ENCODE measurements around the gene KCNG4.

DNA sequence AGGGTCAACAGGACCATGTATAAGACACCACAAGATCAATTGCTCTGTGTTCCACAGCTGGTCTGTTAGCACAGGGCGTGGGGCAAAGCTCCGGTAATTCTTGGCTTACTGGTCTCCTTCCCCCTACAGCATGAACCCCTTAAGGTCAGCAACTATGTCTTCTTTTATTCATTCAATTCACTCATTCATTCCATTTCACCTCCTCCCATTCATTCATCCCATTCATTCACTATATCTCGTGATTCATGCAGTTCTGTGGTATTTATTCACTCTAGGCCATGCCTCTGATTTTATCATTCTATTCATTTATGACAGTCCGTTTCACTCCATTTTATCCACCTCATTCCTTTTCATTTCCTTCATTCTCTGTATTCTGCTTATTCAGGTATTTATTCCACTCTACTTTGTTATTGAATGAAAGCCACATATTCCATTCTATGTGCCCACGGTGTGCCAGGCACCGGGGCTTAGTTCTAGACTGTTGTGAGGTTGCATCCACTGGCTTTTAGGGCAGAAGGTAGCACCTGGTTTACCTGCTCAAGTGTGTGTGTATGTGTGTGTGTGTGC, 35.9 kb upstream of the KCNG4 start:
- TF ChIP-seq POLR2AphosphoS5 (IDR thresholded peaks at IDR 0.05) (no peak), POLR2A (IDR thresholded peaks at IDR 0.05) (no peak)
- TF ChIP-seq, protein P1, sequence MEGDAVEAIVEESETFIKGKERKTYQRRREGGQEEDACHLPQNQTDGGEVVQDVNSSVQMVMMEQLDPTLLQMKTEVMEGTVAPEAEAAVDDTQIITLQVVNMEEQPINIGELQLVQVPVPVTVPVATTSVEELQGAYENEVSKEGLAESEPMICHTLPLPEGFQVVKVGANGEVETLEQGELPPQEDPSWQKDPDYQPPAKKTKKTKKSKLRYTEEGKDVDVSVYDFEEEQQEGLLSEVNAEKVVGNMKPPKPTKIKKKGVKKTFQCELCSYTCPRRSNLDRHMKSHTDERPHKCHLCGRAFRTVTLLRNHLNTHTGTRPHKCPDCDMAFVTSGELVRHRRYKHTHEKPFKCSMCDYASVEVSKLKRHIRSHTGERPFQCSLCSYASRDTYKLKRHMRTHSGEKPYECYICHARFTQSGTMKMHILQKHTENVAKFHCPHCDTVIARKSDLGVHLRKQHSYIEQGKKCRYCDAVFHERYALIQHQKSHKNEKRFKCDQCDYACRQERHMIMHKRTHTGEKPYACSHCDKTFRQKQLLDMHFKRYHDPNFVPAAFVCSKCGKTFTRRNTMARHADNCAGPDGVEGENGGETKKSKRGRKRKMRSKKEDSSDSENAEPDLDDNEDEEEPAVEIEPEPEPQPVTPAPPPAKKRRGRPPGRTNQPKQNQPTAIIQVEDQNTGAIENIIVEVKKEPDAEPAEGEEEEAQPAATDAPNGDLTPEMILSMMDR (IDR thresholded peaks at IDR 0.05) = no peak
